Measurements from ENCODE around the gene MAP6.

- TF ChIP-seq EZH2 (IDR thresholded peaks at IDR 0.05; ENCODE audit: low read length), result no peak
- TF ChIP-seq CTCF (optimal IDR thresholded peaks at IDR 0.05 in 1 of 3, IDR thresholded peaks at IDR 0.05 in 1 of 3, conservative IDR thresholded peaks at IDR 0.05 in 1 of 3; ENCODE audit: extremely low read depth in 1 of 3, insufficient read depth in 2 of 3, low read length in 3 of 3), result no peak
Observed at GRCh38 chr11:75572744-75573143, 96.1 kb downstream of the MAP6 start.

All from keratinocyte (primary cell).